HG03095 (cell line): ENCODE data around the gene DCP1B.

Source experiments
- ATAC-seq: cut with Tn5 transposase; IDR thresholded peaks from one replicate; pipeline ENCODE4 v1.9.1; 2021; ENCODE audit warnings: moderate library complexity; ENCODE audit not compliant: unreplicated experiment

DCP1B gene

DNA sequence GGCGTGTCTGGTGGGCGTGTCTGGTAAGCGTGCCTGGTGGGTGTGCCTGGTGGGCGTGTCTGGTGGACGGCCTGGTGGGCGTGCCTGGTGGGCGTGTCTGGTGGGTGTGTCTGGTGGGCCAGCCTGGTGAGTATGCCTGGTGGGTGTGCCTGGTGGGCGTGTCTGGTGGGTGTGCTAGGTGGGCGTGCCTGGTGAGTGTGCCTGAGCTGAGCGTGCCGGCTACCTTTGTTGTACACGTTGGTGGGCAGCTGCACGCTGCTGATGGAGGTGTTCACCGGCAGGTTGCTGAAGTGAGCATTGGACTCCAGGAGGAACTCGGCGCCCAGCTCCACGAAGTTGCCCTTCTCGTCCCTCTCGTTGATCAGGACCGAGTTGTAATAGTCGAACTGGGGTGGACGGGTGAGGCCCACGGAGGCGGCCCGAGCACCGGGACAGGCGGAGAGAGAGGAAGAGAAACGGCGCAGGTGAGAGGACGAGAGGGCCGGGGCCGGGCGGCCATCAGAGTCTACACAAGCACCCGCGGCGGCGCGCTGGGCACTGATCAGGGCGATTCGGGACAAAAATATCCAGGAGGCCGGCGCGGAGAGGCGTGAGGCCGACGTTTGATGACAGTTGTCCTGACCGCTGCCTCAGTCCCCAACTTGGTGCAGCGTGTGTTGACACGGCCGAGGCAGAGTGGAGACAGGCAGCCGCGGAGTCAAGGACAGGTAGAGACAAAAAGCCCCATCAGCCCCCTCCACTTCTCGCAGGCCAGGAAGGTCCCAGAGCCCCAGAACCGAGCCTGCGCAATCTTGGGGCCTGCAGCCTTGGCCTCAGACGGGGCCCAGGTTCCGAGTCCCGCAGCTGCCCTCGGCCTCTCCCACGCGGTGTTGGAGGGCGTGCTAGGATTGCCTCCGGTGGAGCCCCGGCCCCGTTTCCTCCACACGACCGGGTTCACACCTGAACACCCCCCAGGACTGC lies 96.3 kb downstream of the DCP1B start:
- no peak for ATAC-seq

GRCh38 chr12:1906579-1906978 lies 97.7 kb downstream of the DCP1B start:
- ATAC-seq, result no peak

DNA sequence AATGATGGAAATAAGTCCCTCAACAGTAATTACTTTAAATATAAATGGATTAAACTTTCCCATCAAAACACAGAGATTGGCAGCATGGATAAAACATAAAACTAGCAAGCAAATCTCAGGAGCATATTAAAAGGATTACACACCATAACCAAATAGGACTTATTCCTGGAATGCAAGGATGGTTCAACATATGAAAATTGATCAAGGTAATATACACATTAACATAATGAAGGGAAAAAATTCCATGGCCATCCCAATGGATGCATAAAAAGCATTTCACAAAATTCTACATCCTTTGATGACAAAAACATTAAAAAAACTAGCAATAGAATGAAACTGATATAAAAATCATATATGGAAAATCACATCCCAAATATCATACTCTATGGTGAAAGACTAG lies 99.4 kb downstream of the DCP1B start:
- no peak for ATAC-seq

DNA sequence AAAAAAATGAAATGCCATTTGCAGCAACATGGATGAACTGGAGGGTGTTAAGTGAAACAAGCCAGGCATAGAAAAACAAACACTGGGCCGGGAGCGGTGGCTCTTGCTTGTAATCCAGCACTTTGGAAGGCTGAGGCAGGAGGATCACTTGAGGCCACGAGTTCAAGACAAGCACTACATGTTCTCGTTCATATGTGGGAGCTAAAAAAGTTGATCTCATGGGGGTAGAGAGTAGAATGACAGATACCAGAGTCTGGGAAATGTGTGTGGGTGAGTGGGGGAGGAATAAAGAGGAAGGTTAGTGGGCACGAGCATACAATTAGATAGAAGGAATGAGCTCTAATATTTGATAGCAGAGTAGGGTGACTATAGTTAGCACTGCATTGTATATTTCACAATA lies 107.3 kb downstream of the DCP1B start:
- ATAC-seq, result no peak
